GM18498 (cell line): Measurements from ENCODE around the gene APEX2.
"Not testable (repeated sequence)": the region's sequence is repeated elsewhere in the genome, so short reads cannot be mapped to it uniquely, and the experiment has no call there.

ENCODE experiments used
- ATAC-seq: cut with Tn5 transposase; IDR thresholded peaks from one replicate; pipeline ENCODE4 v1.9.1; 2021; ENCODE audit warnings: mild to moderate bottlenecking, moderate library complexity; ENCODE audit not compliant: unreplicated experiment

The APEX2 gene

DNA sequence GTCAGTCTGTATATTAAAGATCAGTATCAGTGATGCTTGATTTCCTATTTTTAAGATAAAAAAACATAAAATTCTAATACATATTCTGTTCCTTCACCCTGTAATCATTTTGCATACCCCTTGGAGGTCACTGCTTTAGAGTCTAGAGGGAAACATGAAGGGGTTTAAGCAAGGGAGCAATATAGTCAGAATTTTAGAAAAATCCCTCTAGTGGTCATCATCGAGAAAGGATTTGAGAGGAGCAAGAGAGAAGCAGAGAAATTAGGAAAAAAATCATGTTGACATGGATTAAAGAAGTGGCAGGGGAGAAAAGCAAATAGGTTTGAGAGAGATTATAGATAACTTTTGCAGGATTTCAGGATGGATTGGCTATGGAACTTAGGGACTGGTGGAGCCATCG lies 11.1 kb downstream of the APEX2 start:
- no peak for ATAC-seq

DNA sequence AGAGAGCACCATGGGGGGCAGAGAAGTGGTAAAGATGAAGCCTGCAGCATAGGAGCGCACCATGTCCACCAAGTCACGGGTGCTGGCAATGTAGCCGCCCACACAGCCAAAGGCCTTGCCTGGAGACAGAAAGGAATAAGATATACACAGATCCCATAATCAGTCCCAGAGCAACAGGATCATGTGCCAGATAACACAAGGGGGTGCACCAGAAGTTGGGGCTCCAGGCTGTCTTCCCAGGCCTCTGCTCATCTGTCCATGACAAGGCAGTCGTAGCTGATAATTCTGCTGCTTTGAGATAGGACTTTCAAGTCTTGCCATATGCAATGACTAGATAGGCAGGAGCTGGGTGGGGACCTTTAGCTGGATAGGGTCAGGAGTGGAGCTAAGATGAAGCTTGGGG lies 14.7 kb downstream of the APEX2 start:
- no peak for ATAC-seq

DNA sequence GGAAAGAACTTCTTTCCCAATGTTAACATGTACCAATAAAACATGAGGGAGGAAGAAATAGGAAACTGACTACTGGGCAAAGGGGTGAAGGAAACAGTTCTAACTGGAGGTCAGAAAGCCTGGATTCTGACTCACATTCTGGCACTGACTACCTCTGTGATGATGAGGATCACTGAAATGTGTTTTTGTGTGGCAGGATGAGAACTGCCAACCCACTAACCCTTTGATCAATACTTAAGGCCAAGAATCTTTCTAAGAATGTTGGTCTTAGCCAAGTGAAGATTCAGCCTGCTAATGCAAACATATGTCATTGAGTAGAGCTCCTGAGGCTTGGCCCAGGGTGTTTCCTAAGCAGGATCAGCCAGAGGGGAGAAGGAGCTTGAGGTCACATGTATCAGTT lies 26.0 kb downstream of the APEX2 start:
- no peak for ATAC-seq

DNA sequence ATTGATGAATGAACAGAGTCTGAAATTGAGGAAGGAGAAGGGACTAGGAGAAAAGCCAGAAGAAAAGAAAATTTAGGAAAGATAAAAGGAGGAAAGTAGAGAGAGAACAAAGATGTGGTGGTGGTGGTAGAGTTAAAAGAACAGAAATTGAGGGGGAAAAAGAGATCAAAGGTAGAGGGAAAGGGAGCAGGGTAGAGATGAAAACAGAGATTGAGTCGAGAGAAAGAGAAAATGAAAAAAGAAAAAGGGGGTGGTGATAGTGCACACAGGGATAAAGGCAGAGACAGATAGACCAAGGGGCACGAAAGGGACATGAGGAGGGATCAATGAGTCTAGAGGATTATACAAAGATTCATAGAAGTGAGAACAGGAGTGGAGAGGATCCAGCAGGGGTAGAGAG lies 26.7 kb downstream of the APEX2 start:
- ATAC-seq, result no peak

DNA sequence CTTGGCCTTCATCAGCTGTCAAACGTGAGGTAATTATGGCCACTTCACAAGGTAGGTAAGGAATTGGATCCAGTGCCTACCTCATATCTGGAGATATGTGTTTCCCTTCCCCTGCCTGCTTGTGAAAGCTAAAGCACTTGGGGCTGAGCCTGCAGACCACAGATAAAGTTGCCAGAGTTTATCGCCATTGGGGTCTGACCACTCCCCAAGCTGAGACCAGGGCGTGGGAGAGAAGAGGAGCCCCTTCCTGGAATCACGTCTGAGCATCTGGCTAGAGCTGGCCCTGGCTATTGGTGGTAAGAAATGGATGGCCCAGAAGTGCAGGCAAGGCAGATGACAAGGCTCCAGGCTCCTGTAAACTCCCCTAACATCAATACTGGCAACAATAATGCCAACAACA lies 27.9 kb downstream of the APEX2 start:
- no peak for ATAC-seq

DNA sequence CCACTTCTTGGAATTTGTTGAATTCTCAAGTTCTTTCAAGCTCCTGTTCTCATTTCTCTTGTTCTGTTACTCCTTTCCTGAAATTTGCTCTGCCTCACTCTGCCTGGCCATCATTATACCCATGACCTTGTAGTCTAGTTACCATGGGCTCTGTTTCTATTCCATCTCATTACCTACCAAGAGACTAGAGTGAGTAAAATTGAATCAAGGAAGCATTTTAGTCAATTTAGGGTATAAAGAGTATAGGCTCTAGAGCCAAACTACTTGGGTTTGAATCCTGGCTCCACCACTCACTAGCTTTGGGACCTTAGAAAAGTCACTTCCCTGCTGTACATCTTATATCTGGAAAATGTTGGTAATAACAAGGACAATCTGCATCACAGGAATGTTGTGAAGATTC lies 28.4 kb downstream of the APEX2 start:
- ATAC-seq, result no peak

DNA sequence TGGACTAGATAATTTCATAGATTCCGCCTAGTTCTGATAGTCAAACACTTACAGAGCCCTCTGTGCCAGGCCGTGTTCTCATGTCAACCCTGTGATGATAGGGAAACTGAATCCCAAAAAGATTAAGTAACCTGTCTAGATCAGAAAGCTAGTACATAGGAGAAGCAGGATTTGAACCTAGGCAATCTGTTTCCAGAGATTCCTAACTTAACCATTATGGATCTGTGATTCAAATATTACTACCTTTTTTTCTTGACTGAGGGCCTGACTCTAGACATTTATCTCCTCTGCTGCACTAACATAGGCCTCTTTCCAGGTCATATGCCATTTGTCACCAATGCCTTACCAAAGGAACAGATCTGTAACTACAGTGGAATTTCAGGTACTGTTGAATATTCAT lies 29.1 kb downstream of the APEX2 start:
- ATAC-seq, result no peak

DNA sequence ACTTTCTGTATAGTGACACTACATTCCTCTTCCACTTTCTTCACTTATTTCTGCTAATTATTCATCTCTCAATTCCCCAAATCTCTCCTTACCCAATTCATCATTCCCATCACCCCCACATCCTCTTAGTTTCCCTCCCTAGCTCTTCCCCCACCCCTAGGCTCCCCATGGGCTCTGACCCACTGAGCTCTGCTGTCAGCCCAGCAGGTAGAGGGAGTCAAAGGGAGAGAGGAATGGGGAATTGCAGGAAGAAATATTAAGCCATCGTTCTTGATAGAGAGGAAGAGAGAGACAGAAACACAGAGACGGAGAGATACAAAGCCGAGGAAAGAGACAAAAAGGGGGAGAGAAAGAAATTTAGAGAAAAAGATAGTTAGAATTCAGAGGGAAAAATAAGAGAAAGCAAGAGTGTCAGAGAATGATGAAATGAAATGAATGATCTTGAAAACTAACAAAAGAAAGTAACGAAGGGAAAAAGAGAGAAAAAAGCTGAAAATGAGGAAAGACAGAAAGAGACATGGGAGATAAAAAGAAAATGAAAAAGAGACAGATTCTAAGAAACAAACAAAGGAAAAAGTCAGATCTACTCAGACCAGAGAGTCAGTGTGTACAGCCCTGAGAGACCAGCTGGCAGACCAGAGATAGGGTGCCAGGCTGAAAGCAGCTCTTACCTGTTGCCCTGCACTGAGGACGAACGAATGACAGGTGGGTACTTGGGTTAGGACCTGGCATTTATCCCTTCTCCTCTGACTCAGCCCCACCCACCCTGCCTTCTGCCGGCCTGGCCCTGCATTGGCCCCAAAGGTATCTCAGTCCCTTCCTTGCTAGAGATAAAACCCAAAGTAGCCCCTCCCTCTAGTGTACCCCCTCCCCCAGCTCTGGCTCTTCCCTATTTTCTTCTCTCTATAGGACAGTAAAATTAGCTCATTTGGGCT lies 30.4 kb downstream of the APEX2 start, which contains the start of gene ALAS2:
TSS of gene ALAS2 (minus strand) at position 707 of the 935 bp plus-strand sequence. CDS start 4,977 bp downstream, outside the sequence.
- no peak for ATAC-seq

DNA sequence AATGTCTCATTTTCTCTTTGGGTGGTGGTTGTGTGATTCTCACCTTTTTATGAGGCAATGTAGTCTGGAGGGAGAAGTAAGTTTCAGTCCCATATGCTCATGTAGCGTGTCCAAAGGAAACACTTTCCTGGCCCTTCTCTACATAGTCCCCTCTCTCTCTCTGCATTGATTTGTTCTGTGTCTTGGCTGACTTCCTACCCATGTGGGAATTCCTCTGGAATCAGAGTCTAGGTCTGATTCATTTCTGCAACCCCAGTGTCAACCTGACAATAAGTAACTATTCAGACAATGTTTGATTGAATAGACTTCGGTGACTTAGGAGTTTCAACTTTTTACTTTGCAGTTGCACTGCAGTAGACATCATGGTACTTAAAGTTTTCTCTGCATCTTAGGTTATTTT lies 33.3 kb downstream of the APEX2 start:
- ATAC-seq, result no peak

DNA sequence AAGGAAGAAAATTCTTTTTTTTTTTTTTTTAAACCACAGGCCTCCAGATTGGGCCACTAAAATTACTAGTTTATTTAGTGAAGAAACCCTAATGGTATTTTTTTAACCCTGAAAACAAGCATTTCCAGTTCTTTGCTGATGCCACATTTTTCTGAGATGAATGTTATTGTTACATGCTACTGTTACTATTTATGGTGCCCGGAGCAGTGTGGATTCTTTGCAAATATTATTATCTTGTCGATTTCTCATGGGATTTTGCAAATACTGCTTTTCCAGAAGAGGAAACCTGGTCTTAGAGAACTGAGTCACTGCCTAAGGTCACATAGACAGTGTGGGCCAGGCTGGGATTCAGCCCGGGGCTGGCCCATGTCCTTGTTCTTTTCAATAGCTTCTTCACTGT lies 39.3 kb downstream of the APEX2 start:
- no peak for ATAC-seq

DNA sequence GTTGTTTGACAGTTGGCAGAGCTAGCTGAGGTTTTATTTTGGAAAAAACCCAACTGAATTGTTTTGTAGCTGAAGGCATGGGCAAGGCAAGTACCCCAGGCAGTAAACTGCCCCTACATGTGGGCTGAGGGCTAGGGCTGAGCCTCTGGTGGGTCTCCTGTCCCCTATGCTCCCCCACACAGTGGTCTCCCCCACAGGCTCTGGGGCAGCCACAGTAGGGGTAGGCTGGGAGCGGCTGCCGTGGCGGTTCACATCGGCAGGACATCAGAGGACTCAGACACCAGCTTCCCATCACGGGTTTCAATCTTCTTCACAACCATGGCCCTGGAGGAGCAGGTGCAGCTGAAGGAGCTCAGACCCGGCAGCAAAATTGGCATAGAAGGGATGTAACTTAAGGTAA lies 41.4 kb downstream of the APEX2 start:
- no peak for ATAC-seq

DNA sequence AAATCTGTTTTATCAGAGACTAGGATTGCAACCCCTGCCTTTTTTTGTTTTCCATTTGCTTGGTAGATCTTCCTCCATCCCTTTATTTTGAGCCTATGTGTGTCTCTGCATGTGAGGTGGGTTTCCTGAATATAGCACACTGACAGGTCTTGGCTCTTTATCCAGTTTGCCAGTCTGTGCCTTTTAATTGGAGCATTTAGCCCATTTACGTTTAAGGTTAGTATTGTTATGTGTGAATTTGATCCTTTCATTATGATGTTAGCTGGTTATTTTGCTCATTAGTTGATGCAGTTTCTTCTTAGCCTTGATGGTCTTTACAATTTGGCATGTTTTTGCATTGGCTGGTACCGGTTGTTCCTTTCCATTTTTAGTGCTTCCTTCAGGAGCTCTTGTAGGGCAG lies 50.4 kb downstream of the APEX2 start:
- not testable (repeated sequence) for ATAC-seq

DNA sequence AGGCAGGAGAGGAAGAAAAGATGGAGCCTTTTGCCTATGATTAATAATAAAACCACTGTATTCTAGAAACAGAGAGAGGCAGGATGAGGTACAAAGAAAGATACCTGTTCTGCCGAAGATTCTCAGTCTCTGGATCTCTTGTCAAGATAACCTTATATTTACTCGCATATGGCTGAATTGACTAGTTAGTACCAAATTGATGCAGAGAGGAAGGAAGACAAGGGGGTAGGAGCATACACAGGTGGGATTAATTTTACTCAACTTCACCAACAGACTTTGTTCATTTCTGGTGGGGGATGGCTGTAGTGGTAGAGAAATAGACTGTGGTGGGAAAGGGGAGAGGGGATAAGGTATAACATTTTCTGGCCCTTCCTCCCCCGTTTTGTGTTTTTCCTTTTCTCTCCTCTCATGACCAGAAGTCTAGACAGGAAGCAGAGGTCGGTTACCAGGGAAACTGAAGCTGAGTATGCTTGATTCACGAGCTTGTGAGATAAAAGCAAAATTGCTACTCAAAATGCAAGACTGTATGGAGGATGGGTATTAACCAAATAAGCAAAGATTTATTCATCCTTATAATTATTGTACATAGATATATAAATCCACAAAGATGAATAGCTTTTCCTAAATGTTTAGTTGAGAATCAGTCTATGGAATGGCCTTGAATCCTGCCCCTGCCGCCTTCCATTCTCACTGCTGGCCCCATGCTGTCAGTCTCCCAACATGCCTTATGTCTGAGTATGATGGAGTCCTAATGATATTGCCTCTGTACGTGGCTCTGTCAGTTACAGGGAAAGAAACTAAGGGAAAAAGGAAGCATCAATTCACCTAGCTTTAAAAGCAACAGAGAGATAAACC lies 56.9 kb downstream of the APEX2 start:
- no peak for ATAC-seq

DNA sequence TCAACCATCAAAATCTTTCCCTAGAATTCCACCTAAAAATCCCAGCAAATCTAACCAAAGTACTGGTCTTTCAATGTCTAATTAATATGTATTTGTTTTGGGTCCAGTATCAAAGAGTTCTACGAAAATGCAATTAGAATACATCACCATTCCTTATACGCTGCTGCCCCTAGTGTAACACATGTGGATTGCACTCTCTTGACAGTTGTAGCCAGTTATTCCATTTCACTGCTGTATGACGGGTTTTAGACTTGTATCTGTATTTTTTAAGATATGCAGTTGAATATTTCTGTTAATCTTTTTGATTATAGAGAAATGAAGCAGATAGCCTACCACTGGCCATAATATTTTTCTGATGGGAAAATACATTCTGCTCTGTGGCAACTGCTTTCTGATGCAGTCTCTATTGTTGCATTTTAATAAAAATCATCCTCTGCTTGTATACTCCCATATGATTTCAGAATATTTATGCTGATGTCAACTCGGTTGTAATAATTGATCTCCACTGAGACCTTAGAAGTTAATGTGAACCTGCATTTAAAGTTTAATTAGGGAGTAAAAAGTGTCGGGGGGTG lies 57.6 kb downstream of the APEX2 start:
- ATAC-seq, result peak; percentile 54
